ENCODE measurements around the gene TAT.
"Not testable (repeated sequence)": the region's sequence is repeated elsewhere in the genome, so short reads cannot be mapped to it uniquely, and the experiment has no call there.

The TAT gene

GRCh38 chr16:71576971-71577370, at the start of gene TAT:
Gene TAT, minus strand, starts transcription at chr16:71577092. Its CDS starts 677 bp downstream, at chr16:71576415.
- no peak for DNase-seq (ENCODE audit: low read depth)
- no peak within 1 kb of the TSS for H3K4me3 ChIP-seq (ENCODE audit: low read depth, low read length)
- TF ChIP-seq, protein P1, sequence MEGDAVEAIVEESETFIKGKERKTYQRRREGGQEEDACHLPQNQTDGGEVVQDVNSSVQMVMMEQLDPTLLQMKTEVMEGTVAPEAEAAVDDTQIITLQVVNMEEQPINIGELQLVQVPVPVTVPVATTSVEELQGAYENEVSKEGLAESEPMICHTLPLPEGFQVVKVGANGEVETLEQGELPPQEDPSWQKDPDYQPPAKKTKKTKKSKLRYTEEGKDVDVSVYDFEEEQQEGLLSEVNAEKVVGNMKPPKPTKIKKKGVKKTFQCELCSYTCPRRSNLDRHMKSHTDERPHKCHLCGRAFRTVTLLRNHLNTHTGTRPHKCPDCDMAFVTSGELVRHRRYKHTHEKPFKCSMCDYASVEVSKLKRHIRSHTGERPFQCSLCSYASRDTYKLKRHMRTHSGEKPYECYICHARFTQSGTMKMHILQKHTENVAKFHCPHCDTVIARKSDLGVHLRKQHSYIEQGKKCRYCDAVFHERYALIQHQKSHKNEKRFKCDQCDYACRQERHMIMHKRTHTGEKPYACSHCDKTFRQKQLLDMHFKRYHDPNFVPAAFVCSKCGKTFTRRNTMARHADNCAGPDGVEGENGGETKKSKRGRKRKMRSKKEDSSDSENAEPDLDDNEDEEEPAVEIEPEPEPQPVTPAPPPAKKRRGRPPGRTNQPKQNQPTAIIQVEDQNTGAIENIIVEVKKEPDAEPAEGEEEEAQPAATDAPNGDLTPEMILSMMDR (IDR thresholded peaks at IDR 0.05; ENCODE audit: low read depth, low read length, missing control alignments) = no peak

DNA sequence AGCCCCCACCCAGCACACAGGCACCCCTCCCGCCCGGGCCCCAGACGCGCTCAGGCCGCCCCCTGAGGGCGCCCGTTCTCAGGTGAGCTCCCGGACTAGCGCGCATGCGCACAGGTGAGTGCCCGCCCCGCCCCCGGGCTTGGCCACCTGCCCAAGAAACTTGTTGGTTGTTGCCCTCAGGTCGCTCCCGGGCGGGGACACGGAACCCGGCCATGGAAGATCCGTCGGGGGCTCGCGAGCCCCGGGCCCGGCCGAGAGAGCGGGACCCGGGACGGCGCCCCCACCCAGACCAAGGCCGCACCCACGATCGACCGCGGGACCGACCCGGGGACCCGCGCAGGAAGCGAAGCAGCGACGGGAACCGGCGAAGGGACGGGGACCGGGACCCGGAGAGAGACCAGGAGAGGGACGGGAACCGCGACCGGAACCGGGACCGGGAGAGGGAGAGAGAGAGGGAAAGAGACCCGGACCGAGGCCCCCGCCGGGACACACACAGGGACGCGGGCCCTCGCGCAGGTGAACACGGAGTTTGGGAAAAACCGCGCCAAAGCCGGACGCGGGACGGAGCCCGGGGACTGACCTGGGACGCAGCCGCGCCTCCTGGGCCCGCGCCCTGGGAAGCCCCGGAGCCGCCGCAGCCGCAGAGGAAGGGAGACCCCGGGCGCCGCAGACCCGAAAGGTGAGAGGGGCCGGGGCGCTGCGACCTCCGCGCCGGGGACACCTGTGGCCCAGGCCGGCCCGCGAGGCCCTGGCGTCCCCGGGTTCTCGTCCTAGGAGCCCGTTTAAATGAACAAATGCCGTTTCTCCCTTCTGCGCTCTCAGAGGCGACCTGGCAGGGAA, 49.3 kb upstream of the TAT start, which contains the start of gene MARVELD3:
MARVELD3 (plus strand) TSS at position 167 of the 840 bp plus-strand sequence; CDS start at position 213, 46 bp downstream.
- H3K4me3 ChIP-seq (ENCODE audit: low read depth, low read length) = peak within 1 kb of the TSS; percentile 55
- TF ChIP-seq, protein P1 (IDR thresholded peaks at IDR 0.05; ENCODE audit: low read depth, low read length, missing control alignments) = no peak

GRCh38 chr16:71625113-71625850, 48.4 kb upstream of the TAT start:
- no peak for DNase-seq (ENCODE audit: low read depth)
- no peak overlapping the region for H3K4me3 ChIP-seq (ENCODE audit: low read depth, low read length)
- TF ChIP-seq, protein P1 (IDR thresholded peaks at IDR 0.05; ENCODE audit: low read depth, low read length, missing control alignments) = no peak

More for the DNA sequence above, 49.3 kb upstream of the TAT start, which contains the start of gene MARVELD3:
- no peak for DNase-seq (ENCODE audit: low read depth)

GRCh38 chr16:71623597-71623996, 46.7 kb upstream of the TAT start:
- H3K4me3 ChIP-seq (ENCODE audit: low read depth, low read length) = no peak overlapping the region
- no peak for DNase-seq (ENCODE audit: low read depth)
- TF ChIP-seq, protein P1 (IDR thresholded peaks at IDR 0.05; ENCODE audit: low read depth, low read length, missing control alignments) = no peak

DNA sequence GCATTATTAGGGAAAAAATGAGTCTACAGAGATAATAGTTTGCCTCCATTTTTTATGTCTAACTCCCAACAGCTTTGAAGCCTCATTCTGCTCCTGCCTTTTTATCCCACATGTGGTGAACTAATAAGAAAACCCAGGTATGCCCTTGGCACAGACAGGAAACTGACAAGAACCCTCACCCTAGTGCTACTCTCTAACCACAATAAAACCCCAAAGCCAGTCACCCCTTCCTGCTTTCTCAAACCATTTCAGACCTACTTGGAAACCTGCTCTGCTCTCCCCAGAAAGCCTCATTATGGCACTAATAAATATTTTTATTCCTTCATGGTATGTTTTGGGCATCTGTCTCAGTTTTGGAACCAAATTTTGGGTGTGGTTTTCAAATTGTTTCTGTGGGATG, 45.2 kb upstream of the TAT start:
- H3K4me3 ChIP-seq (ENCODE audit: low read depth, low read length) = no peak overlapping the region
- TF ChIP-seq, protein P1 (IDR thresholded peaks at IDR 0.05; ENCODE audit: low read depth, low read length, missing control alignments) = no peak
- DNase-seq (ENCODE audit: low read depth) = no peak

GRCh38 chr16:71618429-71618828, 41.5 kb upstream of the TAT start:
- H3K4me3 ChIP-seq (ENCODE audit: low read depth, low read length) = no peak overlapping the region
- TF ChIP-seq, protein P1 (IDR thresholded peaks at IDR 0.05; ENCODE audit: low read depth, low read length, missing control alignments) = no peak
- DNase-seq (ENCODE audit: low read depth) = no peak

DNA sequence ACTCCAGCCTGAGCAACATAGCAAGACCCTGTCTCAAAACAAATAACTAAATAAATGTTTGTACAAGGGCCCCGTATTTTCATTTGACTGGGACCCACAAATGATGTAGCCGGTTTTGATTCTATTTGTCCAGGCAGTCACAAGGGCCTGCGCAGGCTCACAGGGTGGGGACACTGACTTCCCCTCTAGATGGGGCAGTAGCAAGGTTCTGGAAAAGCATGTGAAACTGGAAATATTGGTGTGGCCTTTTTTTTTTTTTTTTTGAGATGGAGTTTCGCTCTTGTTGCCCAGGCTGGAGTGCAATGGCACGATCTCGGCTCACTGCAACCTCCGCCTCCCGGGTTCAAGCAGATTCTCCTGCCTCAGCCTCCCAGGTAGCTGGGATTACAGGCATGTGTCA, 38.1 kb upstream of the TAT start:
- not testable (repeated sequence) for H3K4me3 ChIP-seq (ENCODE audit: low read depth, low read length); DNase-seq (ENCODE audit: low read depth)

Data from GM12864 (cell line).